PFSK-1 (cell line): ENCODE results near the gene ACAP1.

Experiments used
- POLR2AphosphoS5 ChIP-seq: IDR thresholded peaks from 2 replicates; pipeline ENCODE4 v1.6.1; 2012; ENCODE audit warnings: low read depth, mild to moderate bottlenecking, control low read depth, low read length, moderate library complexity
- TAF1 ChIP-seq: IDR thresholded peaks from 2 replicates; pipeline ENCODE4 v1.6.1; 2012; ENCODE audit warnings: low read length, control low read depth, borderline replicate concordance; ENCODE audit not compliant: insufficient read depth

DNA sequence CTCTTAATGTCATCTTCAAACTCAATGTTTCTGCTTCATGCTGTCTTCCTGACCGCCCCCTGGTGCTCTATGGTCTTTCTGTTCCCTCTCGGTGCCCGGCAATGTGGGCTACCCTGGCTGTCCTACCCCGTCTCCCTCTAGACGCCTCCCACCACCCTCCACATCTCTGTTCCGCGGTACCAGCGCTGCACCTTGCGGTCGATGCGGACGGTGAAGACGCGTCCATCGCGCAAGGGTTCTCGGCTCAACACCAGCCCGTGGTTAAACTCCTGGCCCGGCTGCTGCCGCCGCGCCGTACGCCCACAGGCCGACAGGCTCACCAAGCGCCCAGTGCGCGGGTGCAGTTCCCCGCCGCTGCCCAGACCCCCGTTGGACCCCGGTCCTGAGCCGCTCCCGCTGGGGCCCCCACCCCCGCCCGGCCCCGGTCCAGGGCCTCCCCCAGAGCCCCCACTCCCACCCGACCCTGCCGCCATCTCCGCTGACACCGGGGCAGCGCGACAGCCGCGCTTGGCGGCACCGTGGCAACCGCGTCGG, 7.4 kb upstream of the ACAP1 start, which contains the start of gene NEURL4:
- TF ChIP-seq POLR2AphosphoS5 (no peak; the same call in 1 of the 2 replicates), TAF1 (no peak)
